AG08395 (cell line): ENCODE measurements around the gene KRIT1.
A peak's percentile ranks its signal among the peaks of the same experiment; 100 is the strongest.
"Not testable (repeated sequence)": the region's sequence is repeated elsewhere in the genome, so short reads cannot be mapped to it uniquely, and the experiment has no call there.

ENCODE experiments used
- DNase-seq: peaks from one replicate; pipeline ENCODE4 v3.0.0; 2012; ENCODE audit warnings: mixed read lengths, low spot score

KRIT1 gene

GRCh38 chr7:92245487-92246359, at the start of gene KRIT1, which contains the start of gene ANKIB1:
KRIT1 (minus strand) TSS chr7:92245914; CDS start chr7:92242135, 3,779 bp downstream.
ANKIB1 (plus strand) TSS chr7:92245974; CDS start chr7:92294979, 49,005 bp downstream.
- DNase-seq = peak; percentile 85

GRCh38 chr7:92295391-92295790, 49.7 kb upstream of the KRIT1 start:
- no peak for DNase-seq

GRCh38 chr7:92293896-92294590, 48.3 kb upstream of the KRIT1 start:
- no peak for DNase-seq

- no peak for DNase-seq
Measured at GRCh38 chr7:92292981-92293380, 47.3 kb upstream of the KRIT1 start.

GRCh38 chr7:92289321-92289720, 43.6 kb upstream of the KRIT1 start:
- DNase-seq = no peak

- no peak for DNase-seq
Measured at GRCh38 chr7:92282930-92283329, 37.2 kb upstream of the KRIT1 start.

- DNase-seq = no peak
Measured at GRCh38 chr7:92282221-92282814, 36.6 kb upstream of the KRIT1 start.

GRCh38 chr7:92281031-92281430, 35.3 kb upstream of the KRIT1 start:
- no peak for DNase-seq

GRCh38 chr7:92279396-92280031, 33.8 kb upstream of the KRIT1 start:
- DNase-seq = no peak

- DNase-seq = no peak
Measured at GRCh38 chr7:92276460-92276864, 30.7 kb upstream of the KRIT1 start.

GRCh38 chr7:92275327-92275726, 29.6 kb upstream of the KRIT1 start:
- DNase-seq = no peak

- no peak for DNase-seq
Measured at GRCh38 chr7:92268921-92269320, 23.2 kb upstream of the KRIT1 start.

GRCh38 chr7:92266415-92267241, 20.9 kb upstream of the KRIT1 start:
- no peak for DNase-seq

GRCh38 chr7:92260248-92260781, 14.6 kb upstream of the KRIT1 start:
- DNase-seq = no peak

- no peak for DNase-seq
Measured at GRCh38 chr7:92259610-92260247, 14.0 kb upstream of the KRIT1 start.

- no peak for DNase-seq
Measured at GRCh38 chr7:92259062-92259461, 13.3 kb upstream of the KRIT1 start.

GRCh38 chr7:92255308-92255707, 9.6 kb upstream of the KRIT1 start:
- DNase-seq = peak; percentile 85

GRCh38 chr7:92254800-92255199, 9.1 kb upstream of the KRIT1 start:
- not testable (repeated sequence) for DNase-seq

- DNase-seq = no peak
Measured at GRCh38 chr7:92253251-92253650, 7.5 kb upstream of the KRIT1 start.

GRCh38 chr7:92251181-92251580, 5.5 kb upstream of the KRIT1 start:
- no peak for DNase-seq

- no peak for DNase-seq
Measured at GRCh38 chr7:92250603-92251002, 4.9 kb upstream of the KRIT1 start.
